ENCODE results near the gene DOCK7.
"Not testable (repeated sequence)": the region's sequence is repeated elsewhere in the genome, so short reads cannot be mapped to it uniquely, and the experiment has no call there.

Gene DOCK7

GRCh38 chr1:62541048-62541447, 147.1 kb downstream of the DOCK7 start:
- in situ Hi-C loops (cut with MboI; ENCODE audit: low sequenced_read_pairs): no loop called here

GRCh38 chr1:62539028-62539447, 149.1 kb downstream of the DOCK7 start:
- in situ Hi-C loops (cut with MboI; ENCODE audit: low sequenced_read_pairs): no loop called here

GRCh38 chr1:62536865-62537264, 151.3 kb downstream of the DOCK7 start:
- in situ Hi-C loops (cut with MboI; ENCODE audit: low sequenced_read_pairs): no loop called here

DNA sequence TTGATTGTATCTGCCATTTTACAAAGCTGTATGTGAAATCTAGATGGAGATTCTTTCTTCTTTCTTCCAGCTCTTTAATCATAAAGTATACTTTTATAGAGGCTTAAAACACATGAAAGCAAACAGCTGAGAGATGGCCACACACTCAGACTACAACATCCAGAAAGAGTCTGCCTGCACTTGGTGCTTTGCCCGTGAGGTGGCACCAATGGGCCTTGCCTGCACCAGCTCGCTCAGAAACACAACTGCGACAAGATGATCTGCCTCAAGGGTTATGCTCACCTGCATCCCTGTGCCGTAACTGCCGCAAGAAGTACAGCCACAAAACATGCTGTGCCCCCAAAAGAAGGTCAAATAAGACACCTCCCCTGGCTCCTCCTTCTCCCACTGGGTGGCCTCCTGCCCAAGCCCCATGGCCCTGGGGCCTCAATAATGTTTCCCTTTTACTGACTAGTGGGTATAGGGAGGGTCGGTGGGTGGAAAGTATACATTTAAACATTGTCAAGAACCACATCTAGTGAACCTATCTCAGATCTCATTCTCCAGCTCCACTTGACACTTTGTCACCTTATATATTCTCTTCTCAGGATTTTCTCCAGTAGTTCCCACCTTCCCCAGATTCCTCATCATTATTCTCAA, 157.6 kb downstream of the DOCK7 start:
- in situ Hi-C loops (cut with MboI; ENCODE audit: low sequenced_read_pairs): no loop called here

DNA sequence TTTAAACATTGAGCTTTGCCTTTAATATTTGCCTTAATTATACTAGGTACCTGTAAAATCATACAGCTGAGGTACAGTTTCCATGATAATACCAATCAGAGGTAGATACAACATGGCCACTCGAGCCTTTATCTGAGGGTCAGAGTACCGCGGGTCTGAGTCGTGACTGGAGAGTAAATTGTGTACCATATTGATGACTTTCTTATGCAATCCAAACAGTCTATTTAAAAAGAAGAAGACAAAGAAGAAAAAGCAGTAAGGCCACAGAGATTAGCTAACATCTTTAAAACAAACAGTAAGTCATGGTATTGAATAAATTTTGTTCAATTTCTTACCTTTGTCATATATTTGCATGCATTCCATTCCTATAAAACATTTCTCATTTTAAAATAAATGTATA, 159.0 kb downstream of the DOCK7 start:
- in situ Hi-C loops (cut with MboI; ENCODE audit: low sequenced_read_pairs): no loop called here

DNA sequence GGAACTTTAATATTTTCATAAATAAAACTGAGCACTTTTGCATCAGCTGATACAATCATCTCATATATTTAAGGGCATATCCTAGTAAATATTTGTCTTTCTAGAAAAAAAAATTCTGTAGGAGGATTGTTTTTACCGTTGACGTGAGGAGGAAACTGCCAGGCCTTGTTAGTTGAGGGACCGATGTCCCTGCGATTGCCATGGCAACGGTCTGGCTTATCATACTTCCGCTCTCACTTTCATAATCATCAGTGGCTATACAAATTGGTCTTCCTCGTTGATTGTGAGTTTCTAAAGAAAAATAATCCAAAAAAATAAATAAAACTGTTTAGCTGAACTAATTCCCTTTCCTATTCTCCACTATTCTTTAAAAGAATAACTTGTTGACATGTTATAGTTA, 160.2 kb downstream of the DOCK7 start:
- in situ Hi-C loops (cut with MboI; ENCODE audit: low sequenced_read_pairs): no loop called here

DNA sequence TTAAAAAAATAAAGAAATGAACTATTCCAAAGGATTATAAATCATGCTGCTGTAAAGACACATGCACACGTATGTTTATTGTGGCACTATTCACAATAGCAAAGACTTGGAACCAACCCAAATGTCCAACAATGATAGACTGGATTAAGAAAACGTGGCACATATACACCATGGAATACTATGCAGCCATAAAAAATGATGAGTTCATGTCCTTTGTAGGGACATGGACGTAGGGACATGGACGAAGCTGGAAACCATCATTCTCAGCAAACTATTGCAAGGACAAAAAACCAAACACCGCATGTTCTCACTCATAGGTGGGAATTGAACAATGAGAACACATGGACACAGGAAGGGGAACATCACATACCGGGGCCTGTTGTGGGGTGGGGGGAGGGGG, 160.8 kb downstream of the DOCK7 start:
- in situ Hi-C loops (cut with MboI; ENCODE audit: low sequenced_read_pairs): not testable (repeated sequence)

DNA sequence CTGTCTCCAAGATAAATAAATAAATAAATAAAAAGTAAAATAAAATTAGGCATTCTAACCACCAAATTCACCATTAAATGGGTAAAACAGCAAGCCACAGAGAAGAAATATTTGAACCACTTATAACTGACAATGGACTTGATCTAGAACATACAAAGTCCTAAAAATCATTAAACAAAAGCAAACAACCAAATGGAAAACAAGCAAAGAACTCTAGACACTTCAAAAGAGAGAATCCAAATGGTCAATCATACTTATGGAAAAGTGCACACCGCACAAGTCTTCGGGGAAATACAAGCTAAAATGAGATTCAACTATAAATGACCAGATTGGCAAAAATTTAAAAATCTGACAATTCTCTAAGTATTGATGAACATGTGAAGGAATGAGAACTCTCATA, 164.3 kb downstream of the DOCK7 start:
- in situ Hi-C loops (cut with MboI; ENCODE audit: low sequenced_read_pairs): no loop called here

GRCh38 chr1:62516600-62516999, 171.6 kb downstream of the DOCK7 start:
- in situ Hi-C loops (cut with MboI; ENCODE audit: low sequenced_read_pairs): no loop called here

- in situ Hi-C loops (cut with MboI; ENCODE audit: low sequenced_read_pairs): no loop called here
These were observed 173.3 kb downstream of the DOCK7 start for GRCh38 chr1:62514746-62515423.

DNA sequence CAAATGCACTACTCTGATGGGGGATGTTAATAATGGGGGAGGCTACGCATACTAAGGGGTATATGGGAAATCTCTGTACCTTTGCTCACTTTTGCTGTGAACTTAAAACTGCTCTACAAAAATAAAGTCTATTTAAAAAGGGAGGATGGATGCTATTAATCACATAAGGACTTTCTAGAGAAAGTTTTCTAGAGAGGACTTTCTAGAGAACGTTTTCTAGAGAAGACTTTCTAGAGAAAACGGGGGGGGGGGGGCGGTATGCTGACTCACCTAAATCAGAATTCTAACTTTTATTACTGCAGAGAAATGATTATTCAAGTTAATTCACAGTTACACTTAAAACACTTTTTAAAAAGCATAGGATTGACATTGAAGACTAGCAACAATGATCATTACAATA, 175.2 kb downstream of the DOCK7 start:
- in situ Hi-C loops (cut with MboI; ENCODE audit: low sequenced_read_pairs): no loop called here

GRCh38 chr1:62509028-62509427, 179.2 kb downstream of the DOCK7 start:
- in situ Hi-C loops (cut with MboI; ENCODE audit: low sequenced_read_pairs): no loop called here

DNA sequence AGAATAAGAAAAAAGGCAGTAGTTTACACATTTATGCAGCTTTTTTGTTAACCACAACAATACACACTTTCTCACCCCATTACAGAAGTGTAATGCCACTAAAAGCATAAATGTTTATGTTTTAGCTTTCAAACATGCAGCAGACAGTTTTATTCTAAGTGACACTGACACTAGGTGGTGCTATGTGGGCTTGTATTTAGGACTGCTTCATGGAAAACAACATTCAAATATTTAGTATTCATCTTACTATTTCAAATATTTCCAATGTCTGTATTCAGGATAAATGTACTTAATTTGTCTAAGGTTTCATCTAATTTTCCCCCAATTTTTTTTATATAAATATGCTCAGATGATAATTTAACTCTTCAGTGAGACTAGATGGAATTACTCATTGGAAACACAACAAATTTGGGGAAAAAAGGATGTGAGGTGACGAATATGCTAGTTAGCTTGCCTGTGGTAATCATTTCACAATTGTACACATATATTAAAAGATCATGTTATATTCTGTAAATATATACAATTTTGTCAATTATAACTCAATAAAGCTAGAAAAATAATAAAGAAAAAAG, 179.9 kb downstream of the DOCK7 start:
- in situ Hi-C loops (cut with MboI; ENCODE audit: low sequenced_read_pairs): no loop called here

- in situ Hi-C loops (cut with MboI; ENCODE audit: low sequenced_read_pairs): no loop called here
These were observed 188.0 kb downstream of the DOCK7 start for GRCh38 chr1:62500210-62500609.

DNA sequence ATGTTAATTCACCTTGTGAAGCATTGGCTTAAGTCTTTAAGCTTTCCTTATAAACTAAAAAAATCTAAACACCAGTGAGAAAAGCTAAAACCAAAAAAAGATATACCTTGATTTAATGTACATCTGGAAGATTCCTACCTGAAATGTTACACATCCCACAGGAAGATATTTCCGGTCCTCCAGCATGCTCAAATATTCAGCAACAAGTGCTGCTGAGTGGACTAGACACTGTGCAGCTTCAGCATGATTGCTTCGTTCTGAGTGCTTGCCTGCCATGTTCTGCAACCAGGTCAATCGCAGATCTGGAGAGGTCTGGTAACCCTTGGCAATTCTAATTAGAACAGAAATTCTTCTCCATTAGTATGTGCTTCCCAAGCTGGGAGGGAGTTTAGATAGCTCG, 194.0 kb downstream of the DOCK7 start:
- in situ Hi-C loops (cut with MboI; ENCODE audit: low sequenced_read_pairs): no loop called here

DNA sequence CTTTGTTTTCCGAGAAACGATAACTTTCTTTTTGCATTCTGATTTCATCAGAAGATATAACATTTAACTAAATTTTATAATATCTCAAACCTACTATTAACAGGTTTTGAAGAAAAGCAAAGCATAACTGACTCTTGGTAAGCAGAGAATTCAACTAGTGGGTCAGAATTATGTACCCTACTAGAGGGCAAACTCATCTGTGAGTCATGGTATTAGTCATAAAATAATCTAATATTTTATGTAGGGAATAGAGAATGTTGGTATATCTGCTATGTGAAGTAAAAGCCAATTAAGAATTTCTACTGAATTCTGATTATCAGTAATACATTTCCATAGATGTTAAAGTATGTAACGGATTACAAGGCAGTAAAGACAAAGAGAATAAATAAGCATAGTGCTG, 194.5 kb downstream of the DOCK7 start:
- in situ Hi-C loops (cut with MboI; ENCODE audit: low sequenced_read_pairs): no loop called here

GRCh38 chr1:62492521-62492920, 195.7 kb downstream of the DOCK7 start:
- in situ Hi-C loops (cut with MboI; ENCODE audit: low sequenced_read_pairs): no loop called here

- in situ Hi-C loops (cut with MboI; ENCODE audit: low sequenced_read_pairs): no loop called here
These were observed 200.2 kb downstream of the DOCK7 start for GRCh38 chr1:62487956-62488355.

- in situ Hi-C loops (cut with MboI; ENCODE audit: low sequenced_read_pairs): no loop called here
These were observed 203.2 kb downstream of the DOCK7 start for GRCh38 chr1:62484824-62485468.

- in situ Hi-C loops (cut with MboI; ENCODE audit: low sequenced_read_pairs): no loop called here
These were observed 206.5 kb downstream of the DOCK7 start for GRCh38 chr1:62481681-62482080.

DNA sequence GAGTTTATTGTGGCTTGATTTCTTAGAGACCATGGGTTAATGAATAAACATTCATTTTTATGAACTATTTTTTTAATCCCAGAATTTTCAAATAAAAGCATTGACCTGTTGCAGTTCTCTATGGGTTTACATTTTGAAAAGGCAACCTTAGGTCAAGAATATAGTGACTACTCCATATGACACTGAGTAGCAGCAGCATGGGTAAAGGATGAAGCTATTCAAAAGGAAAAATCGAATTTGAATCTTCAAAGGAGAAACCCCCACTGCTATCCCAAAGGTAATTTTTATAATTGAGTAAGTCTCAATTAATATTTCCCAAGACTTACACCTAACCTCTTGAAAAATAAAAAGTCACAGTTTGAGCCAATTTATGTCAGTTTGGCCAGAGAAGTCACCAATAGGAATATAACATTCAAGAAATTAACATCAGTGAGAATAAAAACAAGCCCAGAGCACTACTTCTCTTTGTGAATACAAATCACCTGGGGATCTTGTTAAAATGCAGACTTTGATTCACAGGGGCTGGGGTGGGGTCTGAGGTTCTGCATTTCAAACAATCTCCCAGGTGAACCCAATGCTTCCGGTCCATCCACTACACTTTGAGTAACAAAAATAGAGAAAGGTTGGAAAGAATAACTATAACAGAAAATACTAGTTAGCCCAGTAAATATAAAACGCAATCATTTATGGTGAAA, 211.5 kb downstream of the DOCK7 start:
- in situ Hi-C loops (cut with MboI; ENCODE audit: low sequenced_read_pairs): no loop called here

Measured in HL-60/S4 treated with phorbol 12-myristate 13-acetate at 8.2 ng/mL for 4 days and 3 days (cell line).